ENCODE results near the gene TAB2. TPM values are rescaled to one million over a fixed set of nuclear protein-coding genes. Genes with fewer than 3 reads are reported as not detected.

The TAB2 gene
- total RNA-seq, 4 donors from 2014 or later = 43.6 to 89.9 (median 64.7) TPM

- in situ Hi-C loops (cut with MboI; ENCODE audit: low pct_ligation_motif_present in 1 of 4, low pct_unique_long_range_greater_than_20kb in 1 of 4, low sequenced_read_pairs in 3 of 4) = loop anchor here (5.0 to 25.0 kb wide), 6 partner anchors 81 to 872 kb away; no protein-coding TSS in a partner anchor
- TF ChIP-seq POLR2AphosphoS5 (IDR thresholded peaks at IDR 0.05) (peak in 1 of 3 donors; percentile 19), EP300 (IDR thresholded peaks at IDR 0.05; ENCODE audit: low read depth) (no peak), CTCF (IDR thresholded peaks at IDR 0.05) (no peak), POLR2A (IDR thresholded peaks at IDR 0.05) (no peak)
- Histone ChIP-seq H3K27me3 (no peaks in the 10 kb centered on the region), H3K4me3 (no peak overlapping the region), H3K27ac (no peak overlapping the region), H3K9me3 (no peaks in the 10 kb centered on the region), H3K4me1 (peaks cover 0 to 16% (median 3%) of the 10 kb centered on the region in 4 donors), H3K36me3 (no peaks in the 10 kb centered on the region)
- whole genome bisulfite sequencing, 2 donors (ENCODE audit: low coverage in 1 of 2) = 62% methylated on average over 1 of the region's 1 CpG; no CpG with 5 or more reads in 1 of the 2 donors
- intact Hi-C loops (cut with DNase I; ENCODE audit: low total_unique reads) = loop anchor here (5.0 kb wide), 1 partner anchor 407 kb away; no protein-coding TSS in a partner anchor
- DNase-seq = no peak
Observed at GRCh38 chr6:149433881-149434280, 116.4 kb downstream of the TAB2 start.

DNA sequence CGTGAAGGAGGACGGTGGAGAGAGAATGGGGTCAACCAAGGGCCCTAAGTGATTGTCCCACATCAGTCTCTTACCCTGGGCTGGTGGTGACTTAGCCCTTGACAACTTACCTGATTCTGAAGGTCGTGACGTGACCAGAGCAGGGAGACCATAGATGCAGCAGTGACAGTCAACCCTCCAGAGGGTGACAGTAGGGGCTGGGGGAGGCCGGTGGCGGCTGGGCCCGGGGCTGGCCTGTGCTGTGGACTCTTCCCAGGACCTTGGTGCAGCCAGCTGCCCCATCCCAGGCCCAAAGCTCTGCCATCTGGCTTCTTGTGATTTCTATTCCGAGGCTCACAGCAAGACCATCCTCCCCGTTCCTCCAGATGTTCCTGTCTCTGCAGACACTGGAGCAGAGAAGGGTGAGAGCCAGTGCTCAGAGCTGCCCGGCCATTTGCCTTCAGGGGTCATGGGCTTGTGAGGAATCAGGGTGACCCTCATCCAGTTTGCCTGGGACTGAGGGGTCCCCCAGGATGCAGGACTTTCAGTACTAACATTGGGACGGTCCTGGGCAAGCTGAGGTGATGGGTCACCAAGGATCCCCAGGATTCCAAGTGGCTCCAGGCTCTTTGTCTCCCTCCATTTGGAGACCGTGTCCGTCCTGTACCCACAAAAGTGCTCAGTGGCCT lies 118.5 kb downstream of the TAB2 start:
- 80 to 93% methylated on average over 1 to 13 of the region's 13 CpGs for WGBS, 2 donors (ENCODE audit: low coverage in 1 of 2)

DNA sequence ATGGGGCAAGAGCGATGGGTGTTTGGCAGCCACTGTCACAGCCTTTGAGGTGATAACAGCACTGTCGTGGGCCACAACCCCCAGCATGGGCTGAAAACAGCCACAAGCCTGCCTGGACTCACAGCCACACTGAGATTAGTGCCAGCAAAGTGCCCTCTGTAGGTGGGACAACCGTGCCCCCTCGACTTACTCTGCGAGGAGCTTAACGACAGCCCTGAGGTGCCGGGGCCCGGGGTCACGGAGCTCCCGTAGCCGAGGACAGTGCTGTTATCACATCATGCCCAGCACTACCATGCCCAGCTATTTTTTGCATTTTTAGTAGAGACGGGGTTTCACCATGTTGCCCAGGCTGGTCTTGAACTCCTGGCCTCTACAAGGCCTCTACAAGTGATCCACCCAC lies 119.1 kb downstream of the TAB2 start:
- in situ Hi-C loops (cut with MboI; ENCODE audit: low pct_ligation_motif_present in 1 of 4, low pct_unique_long_range_greater_than_20kb in 1 of 4, low sequenced_read_pairs in 3 of 4) = loop anchor here (5.0 to 25.0 kb wide), 5 partner anchors 78 to 874 kb away; no protein-coding TSS in a partner anchor
- Histone ChIP-seq H3K36me3 (no peaks in the 10 kb centered on the region), H3K27me3 (no peaks in the 10 kb centered on the region), H3K4me3 (no peak overlapping the region), H3K4me1 (peaks cover 0 to 21% (median 3%) of the 10 kb centered on the region in 4 donors), H3K27ac (no peak overlapping the region), H3K9me3 (no peaks in the 10 kb centered on the region)
- WGBS, 2 donors (ENCODE audit: low coverage in 1 of 2) = 95% methylated on average over 12 of the region's 12 CpGs; no CpG with 5 or more reads in 1 of the 2 donors
- DNase-seq = no peak
- TF ChIP-seq EP300 (IDR thresholded peaks at IDR 0.05; ENCODE audit: low read depth) (no peak), POLR2AphosphoS5 (IDR thresholded peaks at IDR 0.05) (no peak), POLR2A (IDR thresholded peaks at IDR 0.05) (no peak), CTCF (IDR thresholded peaks at IDR 0.05) (no peak)
- intact Hi-C loops (cut with DNase I; ENCODE audit: low total_unique reads) = no loop called here

More for the DNA sequence above, 118.5 kb downstream of the TAB2 start:
- H3K27me3 ChIP-seq = no peaks in the 10 kb centered on the region
- no peaks in the 10 kb centered on the region for H3K9me3 ChIP-seq
- in situ Hi-C loops (cut with MboI; ENCODE audit: low pct_ligation_motif_present in 1 of 4, low pct_unique_long_range_greater_than_20kb in 1 of 4, low sequenced_read_pairs in 3 of 4) (loop anchor here (5.0 to 25.0 kb wide), 5 partner anchors 79 to 874 kb away; no protein-coding TSS in a partner anchor), intact Hi-C loops (cut with DNase I; ENCODE audit: low total_unique reads) (no loop called here)
- peaks cover 0 to 16% (median 3%) of the 10 kb centered on the region in 4 donors for H3K4me1 ChIP-seq
- H3K36me3 ChIP-seq = no peaks in the 10 kb centered on the region
- no peak overlapping the region for H3K4me3 ChIP-seq
- no peak for TF ChIP-seq POLR2AphosphoS5 (IDR thresholded peaks at IDR 0.05)
- no peak for TF ChIP-seq EP300 (IDR thresholded peaks at IDR 0.05; ENCODE audit: low read depth)
- no peak for TF ChIP-seq CTCF (IDR thresholded peaks at IDR 0.05)
- TF ChIP-seq POLR2A (IDR thresholded peaks at IDR 0.05) = no peak
- no peak overlapping the region for H3K27ac ChIP-seq
- DNase-seq = no peak

- H3K4me1 ChIP-seq = peaks cover 0 to 20% (median 2%) of the 10 kb centered on the region in 4 donors
- no peak for DNase-seq
- in situ Hi-C loops (cut with MboI; ENCODE audit: low pct_ligation_motif_present in 1 of 4, low pct_unique_long_range_greater_than_20kb in 1 of 4, low sequenced_read_pairs in 3 of 4) = loop anchor here (5.0 to 25.0 kb wide), 5 partner anchors 78 to 875 kb away; no protein-coding TSS in a partner anchor
Observed at GRCh38 chr6:149437212-149437611, 119.7 kb downstream of the TAB2 start.

More at GRCh38 chr6:149437212-149437611, 119.7 kb downstream of the TAB2 start:
- no peaks in the 10 kb centered on the region for H3K9me3 ChIP-seq
- intact Hi-C loops (cut with DNase I; ENCODE audit: low total_unique reads) = no loop called here
- 77 to 83% methylated on average over 3 of the region's 3 CpGs for WGBS, 2 donors (ENCODE audit: low coverage in 1 of 2)
- no peaks in the 10 kb centered on the region for H3K27me3 ChIP-seq
- no peaks in the 10 kb centered on the region for H3K36me3 ChIP-seq
- TF ChIP-seq EP300 (IDR thresholded peaks at IDR 0.05; ENCODE audit: low read depth) (no peak), POLR2AphosphoS5 (IDR thresholded peaks at IDR 0.05) (no peak), POLR2A (IDR thresholded peaks at IDR 0.05) (no peak), CTCF (IDR thresholded peaks at IDR 0.05) (no peak)
- H3K27ac ChIP-seq = no peak overlapping the region
- H3K4me3 ChIP-seq = no peak overlapping the region
